NCI-H146 treated with DMSO at 0.1 percent for 48 hours (cell line): ENCODE results near the gene UBAP2L.
A peak's percentile ranks its signal among the peaks of the same experiment; 100 is the strongest.
"Not testable (repeated sequence)": the region's sequence is repeated elsewhere in the genome, so short reads cannot be mapped to it uniquely, and the experiment has no call there.

Source experiments
- DNase-seq: peaks from one replicate; lab custom pipeline; 2025; ENCODE audit not compliant: unreplicated experiment; lab: John Stamatoyannopoulos, UW

Gene UBAP2L

DNA sequence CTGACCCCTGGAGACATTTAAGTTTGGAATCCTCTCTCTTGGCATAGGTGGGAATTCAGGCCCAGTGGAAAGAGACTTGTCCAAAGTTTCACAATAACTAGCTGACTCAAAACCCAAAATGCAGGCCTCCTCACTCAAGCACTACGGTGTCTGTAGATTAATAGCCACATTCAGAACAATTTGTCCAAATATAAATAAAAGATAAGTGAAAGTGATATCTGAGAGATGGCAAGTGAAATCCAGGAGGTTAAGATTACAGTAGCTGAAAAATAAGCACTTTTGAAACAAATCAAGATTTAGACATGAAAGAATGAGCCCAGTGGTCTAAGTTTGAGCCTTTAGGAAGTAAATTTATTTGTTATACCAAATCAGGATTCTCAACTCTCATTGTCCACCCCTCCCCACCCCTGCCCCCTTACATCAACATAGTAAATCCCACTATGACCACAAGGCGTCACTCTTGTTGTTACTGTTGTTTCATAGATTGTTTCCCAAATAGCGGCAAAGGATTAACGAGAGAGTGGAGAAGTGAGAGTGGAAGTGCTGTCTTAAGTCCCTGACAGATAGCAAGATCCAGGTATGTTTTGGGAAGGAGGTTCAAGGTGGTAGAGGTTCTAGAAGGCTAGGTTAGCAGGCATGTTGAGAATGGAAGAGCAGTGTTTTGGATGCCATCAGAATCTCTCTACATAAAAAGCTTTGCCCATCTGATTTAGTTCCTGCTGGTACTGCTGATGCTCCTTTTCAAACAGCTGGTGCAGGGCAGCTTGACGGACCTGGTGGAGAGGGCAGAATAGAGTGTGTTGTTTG lies 21.8 kb upstream of the UBAP2L start:
- peak; percentile 63 for DNase-seq

DNA sequence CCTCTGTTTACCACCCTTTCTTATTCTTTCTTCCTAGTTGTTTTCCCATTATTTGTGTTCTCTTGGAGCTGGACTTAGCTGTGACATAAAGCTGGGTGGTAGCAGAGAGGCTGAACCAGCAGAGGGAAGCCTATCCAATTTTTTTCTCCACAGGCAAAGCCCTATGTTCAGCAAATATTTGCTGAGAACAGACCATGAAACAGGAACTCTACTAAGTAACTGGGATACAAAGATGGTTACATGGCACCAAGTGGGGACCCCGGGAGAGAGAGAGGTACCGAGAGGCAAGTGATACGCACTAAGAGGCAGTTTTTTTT lies 21.2 kb upstream of the UBAP2L start:
- DNase-seq, result no peak

DNA sequence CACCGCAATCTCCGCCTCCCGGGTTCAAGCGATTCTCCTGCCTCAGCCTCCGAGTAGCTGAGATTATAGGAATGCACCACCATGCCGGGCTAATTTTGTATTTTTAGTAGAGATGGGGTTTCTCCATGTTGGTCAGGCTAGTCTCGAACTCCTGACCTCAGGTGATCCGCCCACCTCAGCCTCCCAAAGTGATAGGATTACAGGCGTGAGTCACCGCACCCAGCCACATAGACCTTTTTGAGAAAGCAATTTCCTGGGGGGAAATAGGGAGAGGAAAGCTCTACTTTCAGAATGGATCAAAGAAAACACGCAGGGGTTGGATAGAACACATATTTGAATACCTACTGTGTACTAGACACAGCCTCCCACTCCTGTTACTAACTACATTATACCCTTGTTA lies 15.0 kb upstream of the UBAP2L start:
- not testable (repeated sequence) for DNase-seq

DNA sequence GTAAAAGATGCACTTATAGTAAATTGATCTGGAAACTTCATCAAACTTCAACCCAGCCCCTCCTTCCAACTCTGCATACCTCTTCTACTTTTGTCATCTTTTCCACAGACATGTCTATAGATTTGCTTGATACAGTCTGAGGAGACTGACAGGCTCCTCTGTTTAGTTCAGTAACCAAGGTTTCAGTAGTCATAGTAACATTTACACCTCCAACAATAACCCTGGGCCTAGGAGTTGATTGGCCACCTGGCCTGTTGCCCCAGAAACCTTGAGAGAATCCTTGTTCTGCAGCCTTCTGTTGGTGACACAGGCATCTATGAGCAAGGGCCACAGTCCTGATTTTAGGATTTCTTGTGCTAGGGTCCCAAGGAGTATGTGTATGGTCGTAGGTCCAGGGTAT lies 14.6 kb upstream of the UBAP2L start, which contains the start of gene CFAP141:
TSS of gene CFAP141 (minus strand) at position 138 of the 400 bp plus-strand sequence. CDS start at position 112, 26 bp downstream.
- DNase-seq, result no peak

- no peak for DNase-seq
Measured at GRCh38 chr1:154207262-154207661, 13.5 kb upstream of the UBAP2L start.

GRCh38 chr1:154208677-154209388 lies 11.9 kb upstream of the UBAP2L start:
- no peak for DNase-seq

- no peak for DNase-seq
Measured at GRCh38 chr1:154212083-154212482, 8.7 kb upstream of the UBAP2L start.

GRCh38 chr1:154213274-154213673 lies 7.5 kb upstream of the UBAP2L start:
- DNase-seq, result no peak

DNA sequence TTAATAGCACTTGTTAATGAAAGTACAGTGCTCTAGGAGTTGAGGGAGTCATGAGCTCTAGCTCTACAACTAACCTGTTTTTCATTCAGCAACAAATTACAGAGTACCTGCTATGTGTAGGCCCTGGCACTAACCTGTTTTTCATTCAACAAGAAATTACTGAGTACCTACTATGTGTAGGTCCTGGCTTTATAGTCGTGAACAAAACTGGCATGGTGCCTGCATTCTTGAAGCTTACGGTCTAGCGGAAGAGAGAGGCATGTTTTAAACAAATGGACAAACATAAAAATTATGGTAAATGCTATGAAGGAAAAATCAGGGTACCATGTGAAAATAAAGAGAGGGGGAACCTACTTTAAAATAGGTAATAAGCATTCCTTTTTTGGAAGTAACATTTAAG lies 2.2 kb upstream of the UBAP2L start:
- no peak for DNase-seq

- no peak for DNase-seq
Measured at GRCh38 chr1:154219541-154219940, 1.2 kb upstream of the UBAP2L start.

GRCh38 chr1:154220970-154221277 lies 169 bp downstream of the UBAP2L start:
- DNase-seq, result no peak

DNA sequence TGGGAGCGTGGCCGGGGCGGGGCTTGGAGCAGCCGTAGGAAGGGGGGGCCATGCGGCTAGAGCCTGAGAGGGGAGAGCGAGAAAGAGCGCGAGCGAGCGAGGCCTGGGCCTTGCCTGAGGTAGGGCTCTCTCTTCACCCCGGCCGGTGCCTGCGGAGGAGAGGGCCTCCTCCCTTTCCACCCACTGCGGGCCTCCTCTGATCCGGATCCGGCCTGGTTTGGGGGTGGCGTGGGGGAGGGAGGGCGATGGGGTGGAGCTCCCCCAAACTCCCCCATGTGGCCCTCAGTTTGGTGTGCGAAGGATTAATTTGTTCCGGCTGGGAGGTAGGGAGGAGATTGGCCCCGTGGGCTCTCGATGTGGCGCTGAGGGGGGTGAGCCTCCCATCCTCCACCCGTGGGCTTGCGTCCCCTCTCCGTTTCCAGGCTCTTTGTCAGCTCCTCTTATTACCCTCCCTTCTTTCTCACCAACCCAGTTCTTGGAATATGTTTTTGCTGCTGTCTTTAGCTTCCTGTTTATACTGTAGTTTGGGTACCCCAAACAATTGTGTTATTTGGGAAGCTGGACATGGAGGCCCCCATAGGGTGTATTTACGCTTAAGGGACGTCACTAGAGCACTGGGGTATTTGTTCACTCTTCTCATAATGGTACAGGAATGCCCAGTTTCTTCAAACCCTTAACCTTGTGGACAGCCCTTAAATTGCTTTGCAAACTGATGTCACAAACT lies 685 bp downstream of the UBAP2L start:
- peak; percentile 11 for DNase-seq

GRCh38 chr1:154222518-154222917 lies 1.8 kb downstream of the UBAP2L start:
- no peak for DNase-seq

- no peak for DNase-seq
Measured at GRCh38 chr1:154222918-154223317, 2.2 kb downstream of the UBAP2L start.

- DNase-seq, result no peak
Measured at GRCh38 chr1:154223621-154224020, 2.9 kb downstream of the UBAP2L start.

GRCh38 chr1:154225370-154225769 lies 4.6 kb downstream of the UBAP2L start:
- no peak for DNase-seq

- DNase-seq, result not testable (repeated sequence)
Measured at GRCh38 chr1:154231112-154231511, 10.4 kb downstream of the UBAP2L start.

GRCh38 chr1:154233127-154233526 lies 12.4 kb downstream of the UBAP2L start:
- DNase-seq, result not testable (repeated sequence)

GRCh38 chr1:154236855-154237254 lies 16.1 kb downstream of the UBAP2L start:
- no peak for DNase-seq

DNA sequence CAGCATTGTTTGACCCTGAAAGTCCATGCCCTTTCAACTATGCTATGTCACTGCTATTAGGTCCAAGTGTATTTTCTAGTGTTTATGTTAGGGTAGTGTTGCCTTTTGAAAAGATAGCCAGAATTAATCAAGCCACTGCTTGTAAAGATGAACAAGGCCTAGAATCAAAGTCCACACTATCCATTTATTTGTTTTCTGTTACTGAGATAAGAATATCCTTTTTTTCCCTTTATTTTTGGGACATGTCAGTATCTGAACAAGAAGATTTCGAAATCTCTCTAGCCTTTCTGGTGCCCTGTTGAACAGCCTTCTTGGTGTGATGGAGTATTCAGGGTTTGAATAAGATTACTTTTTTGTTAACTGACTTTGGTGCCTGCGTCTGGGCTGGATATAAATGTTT lies 16.7 kb downstream of the UBAP2L start:
- DNase-seq, result no peak

DNA sequence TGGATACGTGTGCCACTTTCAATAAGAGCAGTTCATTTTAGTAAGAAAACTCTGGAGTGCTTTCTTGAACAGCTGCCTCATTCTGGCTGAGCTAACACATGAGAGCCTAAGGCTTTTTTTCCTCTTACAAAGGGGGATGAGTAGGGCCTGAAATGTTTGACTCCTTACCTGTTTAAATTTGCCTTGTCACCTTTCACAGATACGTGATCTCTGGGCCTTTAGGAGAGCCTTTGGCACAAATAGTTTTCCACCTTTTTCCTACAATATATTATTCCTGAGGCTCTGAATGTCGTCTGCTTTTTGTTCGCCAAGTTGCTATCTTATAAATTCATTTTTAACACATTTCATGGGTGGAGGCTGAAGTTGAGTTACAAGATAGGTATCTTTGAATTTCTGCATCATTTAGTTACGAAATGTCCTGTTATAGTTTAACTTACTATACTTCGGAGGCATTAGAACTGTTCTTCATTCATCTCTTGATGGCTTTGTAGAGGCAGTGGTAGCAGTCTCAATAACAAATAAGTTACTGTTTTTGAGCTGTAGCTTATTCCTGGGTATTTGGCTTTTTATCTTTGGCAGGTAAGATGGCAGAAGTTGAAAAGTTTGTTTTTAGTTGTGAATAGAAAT lies 17.2 kb downstream of the UBAP2L start:
- no peak for DNase-seq

DNA sequence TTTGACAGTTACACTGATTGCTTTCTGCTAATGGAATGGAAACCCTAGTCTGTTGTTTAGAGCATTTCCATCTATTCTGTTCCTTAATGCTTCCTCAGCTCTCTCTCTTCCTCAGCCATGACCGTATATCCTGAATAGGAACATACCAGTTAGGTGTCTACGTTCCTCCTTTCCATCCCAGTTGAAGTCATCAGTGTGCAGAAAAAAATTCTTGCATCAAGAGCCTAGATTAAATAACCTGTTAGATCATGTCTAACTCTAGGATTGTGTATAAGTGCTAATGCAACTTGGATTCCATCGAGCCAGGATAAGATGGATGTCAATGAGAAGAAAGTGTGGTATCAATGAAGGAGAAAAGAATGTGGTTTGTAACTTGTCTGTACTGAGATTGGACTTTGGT lies 18.7 kb downstream of the UBAP2L start:
- DNase-seq, result no peak
